ENCODE data around the gene ZNF232. TPM values are rescaled to one million over a fixed set of nuclear protein-coding genes. Genes with fewer than 3 reads are reported as not detected.

Gene ZNF232
- total and polyA plus RNA-seq, 2 of the 13 experiments (the other 11 are each of a cell fraction or from before 2014, with no cell fraction given): 7.8 to 28.7 TPM

DNA sequence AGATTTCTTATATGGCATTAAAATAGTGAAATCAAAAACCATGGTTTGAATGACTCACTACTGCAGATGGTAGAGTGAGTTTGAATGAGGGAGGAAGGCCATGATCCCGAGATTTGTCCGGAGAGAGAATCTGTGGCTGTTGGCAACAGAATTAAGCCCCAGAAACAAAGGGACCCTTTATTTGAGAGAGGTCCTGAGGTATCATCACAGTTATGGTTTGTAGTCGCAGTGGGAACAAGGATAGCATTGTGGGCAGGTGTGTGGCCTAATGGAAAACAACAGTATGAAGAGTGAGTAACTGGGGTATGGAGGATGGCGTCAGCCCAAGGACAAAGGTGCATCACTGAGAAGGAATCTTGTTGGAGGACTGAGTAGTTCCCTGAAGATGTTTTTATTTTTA lies 42.0 kb downstream of the ZNF232 start (continued):
- TF ChIP-seq PRMT3 (CRISPR knock-in tag; IDR thresholded peaks at IDR 0.05; ENCODE audit: borderline replicate concordance, low read depth): no peak
- TF ChIP-seq, protein P1, sequence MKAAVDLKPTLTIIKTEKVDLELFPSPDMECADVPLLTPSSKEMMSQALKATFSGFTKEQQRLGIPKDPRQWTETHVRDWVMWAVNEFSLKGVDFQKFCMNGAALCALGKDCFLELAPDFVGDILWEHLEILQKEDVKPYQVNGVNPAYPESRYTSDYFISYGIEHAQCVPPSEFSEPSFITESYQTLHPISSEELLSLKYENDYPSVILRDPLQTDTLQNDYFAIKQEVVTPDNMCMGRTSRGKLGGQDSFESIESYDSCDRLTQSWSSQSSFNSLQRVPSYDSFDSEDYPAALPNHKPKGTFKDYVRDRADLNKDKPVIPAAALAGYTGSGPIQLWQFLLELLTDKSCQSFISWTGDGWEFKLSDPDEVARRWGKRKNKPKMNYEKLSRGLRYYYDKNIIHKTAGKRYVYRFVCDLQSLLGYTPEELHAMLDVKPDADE (CRISPR knock-in tag; IDR thresholded peaks at IDR 0.05): no peak
- TF ChIP-seq NR3C1 (CRISPR knock-in tag; IDR thresholded peaks at IDR 0.05): no peak
- TF ChIP-seq POLR2A (IDR thresholded peaks at IDR 0.05; ENCODE audit: insufficient read depth in 1 of 2, low read depth in 2 of 2, low read length in 2 of 2): no peak
- no peak for TF ChIP-seq PAF1 (CRISPR knock-in tag; IDR thresholded peaks at IDR 0.05)
- TF ChIP-seq SALL1 (CRISPR knock-in tag; IDR thresholded peaks at IDR 0.05): no peak
- TF ChIP-seq POGZ (CRISPR knock-in tag; IDR thresholded peaks at IDR 0.05): no peak
- no peak for TF ChIP-seq NFYC (CRISPR knock-in tag; IDR thresholded peaks at IDR 0.05)
- no peak for TF ChIP-seq ZNF737 (CRISPR knock-in tag; IDR thresholded peaks at IDR 0.05; ENCODE audit: borderline replicate concordance)
- TF ChIP-seq ZMYM4 (CRISPR knock-in tag; IDR thresholded peaks at IDR 0.05): no peak
- TF ChIP-seq TCF7L2 (IDR thresholded peaks at IDR 0.05; ENCODE audit: low read depth, low read length): no peak
- no peak for TF ChIP-seq TBX3 (IDR thresholded peaks at IDR 0.05; ENCODE audit: borderline replicate concordance)
- no peak for TF ChIP-seq PHF21A (CRISPR knock-in tag; IDR thresholded peaks at IDR 0.05)
- TF ChIP-seq TRAFD1 (CRISPR knock-in tag; IDR thresholded peaks at IDR 0.05; ENCODE audit: borderline replicate concordance): no peak
- TF ChIP-seq ZNF468 (CRISPR knock-in tag; IDR thresholded peaks at IDR 0.05): no peak
- no peak for TF ChIP-seq ZBTB4 (CRISPR knock-in tag; IDR thresholded peaks at IDR 0.05; ENCODE audit: borderline replicate concordance)
- TF ChIP-seq MIXL1 (CRISPR knock-in tag; IDR thresholded peaks at IDR 0.05): no peak
- no peak for TF ChIP-seq BCL3 (CRISPR knock-in tag; IDR thresholded peaks at IDR 0.05)
- TF ChIP-seq SIN3A (IDR thresholded peaks at IDR 0.05; ENCODE audit: borderline replicate concordance, low read depth, low read length): no peak
- TF ChIP-seq GATAD1 (CRISPR knock-in tag; IDR thresholded peaks at IDR 0.05): no peak
- no peak for TF ChIP-seq ZNF263 (CRISPR knock-in tag; IDR thresholded peaks at IDR 0.05)
- TF ChIP-seq MEIS2 (CRISPR knock-in tag; IDR thresholded peaks at IDR 0.05): no peak
- no peak for TF ChIP-seq ZNF614 (CRISPR knock-in tag; IDR thresholded peaks at IDR 0.05; ENCODE audit: borderline replicate concordance)
- TF ChIP-seq JUN (CRISPR knock-in tag; IDR thresholded peaks at IDR 0.05): 0 out of 2 replicates have a peak, but pooled peaks have one; percentile 42
- TF ChIP-seq SNAI1 (CRISPR knock-in tag; IDR thresholded peaks at IDR 0.05; ENCODE audit: borderline replicate concordance): no peak
- no peak for TF ChIP-seq NONO (IDR thresholded peaks at IDR 0.05)
- no peak for TF ChIP-seq NONO (CRISPR knock-in tag; conservative IDR thresholded peaks at IDR 0.05)
